LNCaP clone FGC (cell line): ENCODE results near the gene EXOC6B.

Source experiments
- DNase-seq: peaks from one replicate; pipeline ENCODE4 v3.0.0-alpha.2; 2011; ENCODE audit warnings: low read depth
- H3K4me3 ChIP-seq: 2 replicates; pipeline ENCODE4 v1.5.1; 2011; ENCODE audit warnings: mild to moderate bottlenecking, low read depth, low read length, control low read depth
- TF ChIP-seq, protein P1 (sequence below): IDR thresholded peaks from 2 replicates; pipeline ENCODE4 v1.5.1; 2012; ENCODE audit warnings: mild to moderate bottlenecking; ENCODE audit not compliant: control insufficient read depth, insufficient read depth; ENCODE audit errors: extremely low read depth

The EXOC6B gene

DNA sequence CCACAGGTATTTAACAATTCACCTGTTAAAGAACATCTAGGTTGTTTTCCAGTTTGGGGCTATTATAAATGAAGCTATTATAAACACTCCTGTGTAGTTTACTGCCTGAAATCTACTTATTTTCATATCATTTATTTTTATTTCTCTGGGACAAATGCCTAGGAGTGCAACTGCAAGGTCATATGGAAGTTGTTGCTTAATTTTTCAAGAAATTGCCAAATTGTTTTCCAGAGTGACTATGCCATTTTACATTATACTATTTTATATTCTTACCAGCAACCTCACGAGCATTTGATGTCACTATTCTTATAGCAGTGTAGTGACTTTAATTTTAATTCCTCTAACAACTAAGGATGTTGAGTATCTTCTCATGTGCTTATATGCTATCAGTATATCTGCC, 298.4 kb downstream of the EXOC6B start:
- H3K4me3 ChIP-seq, result no peak overlapping the region
- TF ChIP-seq, protein P1, sequence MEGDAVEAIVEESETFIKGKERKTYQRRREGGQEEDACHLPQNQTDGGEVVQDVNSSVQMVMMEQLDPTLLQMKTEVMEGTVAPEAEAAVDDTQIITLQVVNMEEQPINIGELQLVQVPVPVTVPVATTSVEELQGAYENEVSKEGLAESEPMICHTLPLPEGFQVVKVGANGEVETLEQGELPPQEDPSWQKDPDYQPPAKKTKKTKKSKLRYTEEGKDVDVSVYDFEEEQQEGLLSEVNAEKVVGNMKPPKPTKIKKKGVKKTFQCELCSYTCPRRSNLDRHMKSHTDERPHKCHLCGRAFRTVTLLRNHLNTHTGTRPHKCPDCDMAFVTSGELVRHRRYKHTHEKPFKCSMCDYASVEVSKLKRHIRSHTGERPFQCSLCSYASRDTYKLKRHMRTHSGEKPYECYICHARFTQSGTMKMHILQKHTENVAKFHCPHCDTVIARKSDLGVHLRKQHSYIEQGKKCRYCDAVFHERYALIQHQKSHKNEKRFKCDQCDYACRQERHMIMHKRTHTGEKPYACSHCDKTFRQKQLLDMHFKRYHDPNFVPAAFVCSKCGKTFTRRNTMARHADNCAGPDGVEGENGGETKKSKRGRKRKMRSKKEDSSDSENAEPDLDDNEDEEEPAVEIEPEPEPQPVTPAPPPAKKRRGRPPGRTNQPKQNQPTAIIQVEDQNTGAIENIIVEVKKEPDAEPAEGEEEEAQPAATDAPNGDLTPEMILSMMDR, result no peak
- DNase-seq, result no peak

DNA sequence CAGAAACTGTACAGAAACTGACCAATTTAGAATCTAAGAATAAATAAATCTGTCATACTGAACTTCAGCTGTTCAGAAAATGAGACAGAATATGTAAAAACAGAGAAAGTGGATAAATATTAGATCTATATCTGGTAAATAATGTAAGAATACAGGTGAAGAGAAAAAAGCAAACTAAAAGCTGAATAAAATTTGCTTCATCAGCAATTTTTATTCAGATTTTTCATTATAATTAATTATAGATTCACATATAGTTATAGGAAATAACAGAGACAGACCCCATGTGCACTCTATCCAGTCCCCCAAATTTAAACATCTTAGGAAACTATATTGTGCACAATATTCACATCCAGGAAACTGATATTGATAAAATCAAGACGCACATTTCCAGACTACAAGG, 299.2 kb downstream of the EXOC6B start:
- TF ChIP-seq, protein P1, result no peak
- no peak overlapping the region for H3K4me3 ChIP-seq
- DNase-seq, result no peak

DNA sequence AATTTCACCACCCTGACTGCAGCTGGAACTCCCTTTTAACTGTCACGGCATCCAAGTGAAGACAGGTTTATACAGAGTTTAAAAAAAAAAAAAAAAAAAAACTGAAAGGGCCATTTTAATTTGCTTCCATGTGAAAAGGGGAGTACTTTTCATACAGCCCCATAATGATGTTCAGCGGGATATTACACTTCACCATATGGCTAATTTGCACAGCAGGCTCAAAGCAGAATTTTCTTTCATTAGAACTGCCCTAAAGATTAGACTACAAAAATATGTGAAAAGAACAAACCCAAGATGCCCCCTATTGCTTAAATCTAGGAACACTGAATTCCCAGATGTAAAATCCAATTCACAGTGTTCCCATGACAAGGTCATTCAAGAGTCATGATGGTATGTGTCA, 301.8 kb downstream of the EXOC6B start:
- TF ChIP-seq, protein P1, result no peak
- DNase-seq, result no peak
- no peak overlapping the region for H3K4me3 ChIP-seq

DNA sequence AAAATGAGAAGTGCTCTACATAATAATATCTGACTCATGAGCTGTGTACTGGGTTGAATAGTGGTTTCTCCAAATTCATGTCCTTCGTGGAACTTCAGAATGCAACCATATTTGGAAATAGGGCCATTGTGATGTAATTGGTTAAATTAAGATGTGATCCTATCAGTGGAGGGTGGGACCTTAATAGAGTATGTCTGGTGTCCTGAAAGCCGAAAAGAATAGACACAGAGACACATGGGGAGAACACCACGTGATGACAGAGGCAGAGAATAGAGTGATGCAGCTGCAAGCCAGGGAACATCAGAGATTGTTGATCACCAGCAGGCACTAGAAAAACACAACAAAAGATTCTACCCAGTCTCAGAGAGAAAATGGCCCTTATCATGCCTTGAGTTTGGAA, 310.1 kb downstream of the EXOC6B start:
- no peak for DNase-seq
- H3K4me3 ChIP-seq, result no peak overlapping the region
- TF ChIP-seq, protein P1, result no peak

DNA sequence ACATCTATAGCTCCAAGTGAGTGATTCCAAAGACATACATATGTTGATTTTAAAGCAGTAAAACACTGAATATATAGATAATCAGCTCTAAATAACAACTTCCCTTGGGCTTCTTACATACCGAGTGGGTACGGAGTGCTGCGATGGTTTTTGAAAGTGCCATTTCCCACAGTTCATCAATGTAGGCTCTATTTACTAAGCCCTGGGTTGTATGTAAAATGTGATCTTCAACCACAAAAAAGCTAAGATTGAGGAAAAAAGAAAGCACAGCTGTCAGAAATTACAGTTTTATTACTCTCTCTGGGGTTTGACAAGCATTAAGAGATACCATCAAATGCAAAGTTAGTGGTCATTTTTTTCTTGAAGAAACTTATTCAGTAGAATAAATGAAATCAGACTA, 312.8 kb downstream of the EXOC6B start:
- TF ChIP-seq, protein P1, result no peak
- no peak for DNase-seq
- no peak overlapping the region for H3K4me3 ChIP-seq

DNA sequence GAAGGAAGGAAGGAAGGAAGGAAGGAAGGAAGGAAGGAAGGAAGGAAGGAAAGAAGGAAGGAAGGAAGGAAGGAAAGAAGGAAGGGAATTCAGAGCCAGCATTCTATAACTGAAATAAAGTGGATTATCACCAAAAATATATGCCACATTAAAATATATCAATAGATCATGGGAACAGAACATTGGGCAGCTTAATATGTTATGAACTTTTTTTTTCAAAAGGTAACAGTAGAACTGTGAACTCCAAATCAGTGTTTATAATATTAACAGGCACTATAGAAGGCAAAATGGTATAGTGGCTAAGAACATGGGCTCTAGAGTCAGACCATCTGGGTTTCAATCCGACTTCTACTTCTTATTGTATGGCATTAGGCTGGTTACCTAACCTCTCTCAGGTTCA, 313.5 kb downstream of the EXOC6B start:
- TF ChIP-seq, protein P1, result no peak
- H3K4me3 ChIP-seq, result no peak overlapping the region
- no peak for DNase-seq

DNA sequence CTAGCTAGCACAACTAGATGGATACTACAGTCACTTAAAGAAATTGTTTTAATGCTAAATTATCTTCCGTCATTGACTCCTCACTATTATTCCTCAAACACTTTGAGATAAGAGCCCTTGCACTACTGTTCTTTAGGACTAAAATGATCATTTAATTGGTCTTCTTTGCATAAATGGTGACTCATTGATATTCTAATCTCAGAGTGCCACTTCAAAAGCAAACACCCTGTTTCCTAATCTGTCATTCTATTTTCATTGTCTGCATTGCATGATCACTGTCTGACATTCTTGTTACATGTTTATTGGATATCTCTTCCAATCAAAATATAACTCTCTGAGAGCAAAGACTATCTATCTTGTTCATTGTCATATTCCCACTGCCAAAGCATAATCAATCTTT, 313.9 kb downstream of the EXOC6B start:
- no peak overlapping the region for H3K4me3 ChIP-seq
- TF ChIP-seq, protein P1, result no peak

More for the DNA sequence above, 313.9 kb downstream of the EXOC6B start:
- no peak for DNase-seq
